OCI-LY7 (cell line): ENCODE results near the gene THSD7A. TPM values are rescaled to one million over a fixed set of nuclear protein-coding genes. Genes with fewer than 3 reads are reported as not detected.

Experiments used
- BruUV-seq: library from RNA; stranded (reverse); fragments of 400-500 nt; replicated peaks from 2 replicates; lab custom pipeline; 2021; lab: Mats Ljungman, UMichigan
- CTCF ChIA-PET: fragments of 300-600 bp; sonication (Branson Sonifier 250); formaldehyde crosslinking; loops from one replicate; lab custom pipeline; 2022; ENCODE audit warnings: antibody characterized with exemption; ENCODE audit not compliant: unreplicated experiment; lab: Charles Lee
- POLR2A ChIA-PET: fragments of 300-600 bp; sonication (Branson Sonifier 250); formaldehyde crosslinking; loops from one replicate; lab custom pipeline; 2022; ENCODE audit warnings: antibody characterized with exemption; lab: Charles Lee
- DNase-seq: peaks from one replicate; pipeline ENCODE4 v3.0.0-alpha.2; 2015; ENCODE audit warnings: low spot score
- H2AFZ ChIP-seq: fragments of 200-600 bp; sonication (generic), shearing (Covaris generic); 2 replicates; pipeline ENCODE4 v1.6.1; 2014; ENCODE audit warnings: mild to moderate bottlenecking, antibody characterized with exemption, low read length, moderate library complexity
- H3K27ac ChIP-seq: fragments of 200-600 bp; sonication (generic); 2 replicates; pipeline ENCODE4 v1.5.1; 2014; ENCODE audit warnings: mixed run types, low read depth, mild to moderate bottlenecking, moderate library complexity, low read length, inconsistent platforms; ENCODE audit not compliant: poor library complexity, severe bottlenecking
- H3K36me3 ChIP-seq: fragments of 200-600 bp; sonication (generic); 2 replicates; pipeline ENCODE4 v1.6.1; 2014; ENCODE audit warnings: mild to moderate bottlenecking, antibody characterized with exemption, low read length, moderate library complexity, mixed read lengths; ENCODE audit not compliant: insufficient read depth
- H3K4me1 ChIP-seq: fragments of 200-600 bp; sonication (generic); 2 replicates; pipeline ENCODE4 v1.5.1; 2014; ENCODE audit warnings: mild to moderate bottlenecking, low read length; ENCODE audit not compliant: insufficient read depth, poor library complexity, severe bottlenecking
- H3K4me2 ChIP-seq: fragments of 200-600 bp; sonication (generic); 2 replicates; pipeline ENCODE4 v1.6.1; 2014; ENCODE audit warnings: mild to moderate bottlenecking, low read length
- H3K4me3 ChIP-seq: fragments of 200-600 bp; sonication (generic); 2 replicates; pipeline ENCODE4 v1.5.1; 2014; ENCODE audit warnings: mild to moderate bottlenecking, low read depth, low read length; ENCODE audit not compliant: poor library complexity, severe bottlenecking
- H3K79me2 ChIP-seq: fragments of 200-600 bp; sonication (generic); 2 replicates; pipeline ENCODE4 v1.6.1; 2016; ENCODE audit warnings: low read depth, mild to moderate bottlenecking, low read length, moderate library complexity, mixed read lengths; ENCODE audit not compliant: insufficient read depth
- H3K9me2 ChIP-seq: fragments of 200-600 bp; sonication (generic); 2 replicates; pipeline ENCODE4 v1.6.1; 2016; ENCODE audit warnings: mild to moderate bottlenecking, low read length, mixed read lengths; ENCODE audit not compliant: insufficient read depth
- H3K9me3 ChIP-seq: fragments of 200-600 bp; sonication (generic); 2 replicates; pipeline ENCODE4 v1.6.1; 2014; ENCODE audit warnings: mild to moderate bottlenecking, mixed run types, low read length, mixed read lengths
- H4K20me1 ChIP-seq: fragments of 200-600 bp; sonication (generic); 2 replicates; pipeline ENCODE4 v1.6.1; 2014; ENCODE audit warnings: mild to moderate bottlenecking, antibody characterized with exemption, low read length, moderate library complexity, mixed read lengths; ENCODE audit not compliant: insufficient read depth
- CTCF ChIP-seq: fragments of 200-600 bp; sonication (generic); conservative IDR thresholded peaks from 2 replicates; pipeline ENCODE4 v1.5.1; 2014; ENCODE audit warnings: mild to moderate bottlenecking, antibody characterized with exemption, low read length, moderate library complexity, mixed read lengths
- EZH2phosphoT487 ChIP-seq: fragments of 200-600 bp; sonication (generic); IDR thresholded peaks from 2 replicates; pipeline ENCODE4 v1.6.1; 2018; ENCODE audit warnings: low read depth, borderline replicate concordance, mild to moderate bottlenecking, mixed run types, antibody characterized with exemption, low read length, moderate library complexity, mixed read lengths
- intact Hi-C: fragments of 100-400 bp; cut with micrococcal nuclease; formaldehyde crosslinking; loops from one replicate; pipeline ENCODE4 v1.10.0; 2022; ENCODE audit not compliant: unreplicated experiment
- total RNA-seq, 2 experiments: library from RNA; depleted of rRNA in 1 of 2; stranded (reverse); fragments of >200 nt in 1 of 2; shearing (Covaris generic) in 1 of 2; gene quantifications; 2 replicates each; pipeline ENCODE4 v1.2.3, GENCODE V29; 2014 to 2022

Gene THSD7A
- total RNA-seq, 2 experiments from 2014 or later: 0.13 TPM; not detected in 1

GRCh38 chr7:11480143-11480542 lies 351.9 kb downstream of the THSD7A start:
- Histone ChIP-seq H3K27ac (no peak overlapping the region), H3K9me2 (no peaks in the 10 kb centered on the region), H3K79me2 (no peaks in the 10 kb centered on the region), H3K36me3 (no peaks in the 10 kb centered on the region), H3K4me1 (no peaks in the 10 kb centered on the region), H3K9me3 (no peaks in the 10 kb centered on the region), H2AFZ (no peak overlapping the region), H3K4me2 (no peak overlapping the region), H3K4me3 (no peak overlapping the region), H4K20me1 (no peaks in the 10 kb centered on the region)
- intact Hi-C loops: no loop called here
- CTCF ChIA-PET: no interaction called here
- BruUV-seq: no TSS peak
- POLR2A ChIA-PET: no interaction called here
- DNase-seq: no peak
- TF ChIP-seq CTCF (no peak), EZH2phosphoT487 (no peak)

DNA sequence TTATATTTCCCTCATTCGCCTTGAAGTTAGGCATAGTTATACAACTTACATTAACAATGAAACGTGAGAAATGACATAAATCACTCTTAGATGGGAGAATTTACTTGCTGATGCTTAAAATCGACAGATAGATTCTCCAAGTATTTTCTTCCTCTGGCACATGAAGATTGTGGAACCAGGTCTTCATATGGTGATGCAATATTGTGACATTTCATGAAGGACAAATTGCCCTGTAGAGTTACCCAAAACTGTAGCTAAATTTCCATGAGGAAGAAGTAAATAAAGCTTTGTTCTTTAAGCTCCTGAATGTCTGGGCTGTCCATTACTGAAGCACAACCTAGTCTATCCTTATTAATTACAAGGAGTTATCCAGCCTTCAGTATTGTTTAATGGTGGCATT lies 353.1 kb downstream of the THSD7A start:
- POLR2A ChIA-PET: interaction anchor here (0.6 kb wide), 1 partner anchor 323 kb away, joined by 3 read pairs; no protein-coding TSS in a partner anchor
- Histone ChIP-seq H3K4me3 (no peak overlapping the region), H3K27ac (no peak overlapping the region), H4K20me1 (no peaks in the 10 kb centered on the region), H3K36me3 (no peaks in the 10 kb centered on the region), H3K9me2 (no peaks in the 10 kb centered on the region), H3K9me3 (no peaks in the 10 kb centered on the region), H3K4me1 (no peaks in the 10 kb centered on the region), H3K4me2 (no peak overlapping the region), H2AFZ (no peak overlapping the region), H3K79me2 (no peaks in the 10 kb centered on the region)
- intact Hi-C loops: no loop called here
- no TSS peak for BruUV-seq
- CTCF ChIA-PET: no interaction called here
- DNase-seq: no peak
- TF ChIP-seq CTCF (no peak), EZH2phosphoT487 (no peak)

DNA sequence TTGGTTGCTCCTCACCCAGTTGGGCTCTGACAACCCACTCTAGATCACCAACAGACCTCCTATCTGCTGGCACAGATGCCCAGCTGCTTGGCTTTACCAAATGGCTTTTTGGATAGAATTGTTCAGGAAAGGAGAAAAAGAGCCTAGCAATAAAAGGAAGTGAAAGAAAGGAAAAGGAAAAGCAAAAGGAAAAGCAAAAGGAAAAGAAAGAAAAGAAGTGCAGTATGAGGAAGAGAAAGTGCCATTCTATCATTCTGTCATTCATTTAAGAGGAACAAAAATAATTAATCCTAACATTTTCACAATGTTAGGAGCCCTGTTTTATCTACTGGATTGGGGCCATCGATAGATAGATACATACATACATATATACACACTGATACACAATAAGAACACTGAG lies 353.6 kb downstream of the THSD7A start:
- CTCF ChIA-PET: no interaction called here
- intact Hi-C loops: no loop called here
- DNase-seq: no peak
- no peaks in the 10 kb centered on the region for H3K9me2 ChIP-seq
- H3K36me3 ChIP-seq: no peaks in the 10 kb centered on the region
- no peak overlapping the region for H3K27ac ChIP-seq
- POLR2A ChIA-PET: interaction anchor here (0.6 kb wide), 1 partner anchor 323 kb away, joined by 3 read pairs; no protein-coding TSS in a partner anchor
- H3K9me3 ChIP-seq: no peaks in the 10 kb centered on the region
- H3K4me2 ChIP-seq: no peak overlapping the region
- BruUV-seq: no TSS peak
- H4K20me1 ChIP-seq: no peaks in the 10 kb centered on the region
- H2AFZ ChIP-seq: no peak overlapping the region
- TF ChIP-seq EZH2phosphoT487 (no peak), CTCF (no peak)
- no peak overlapping the region for H3K4me3 ChIP-seq
- H3K79me2 ChIP-seq: no peaks in the 10 kb centered on the region
- no peaks in the 10 kb centered on the region for H3K4me1 ChIP-seq
